Mucosa of rectum (tissue), 2 donors: ENCODE data around the gene OCSTAMP.

Source experiments
- H3K27ac ChIP-seq, 2 donors: one replicate each; pipeline ENCODE4 v1.7.0; 2013; ENCODE audit warnings: inconsistent platforms in 2 of 2, low read depth in 2 of 2, low read length in 2 of 2
- H3K27me3 ChIP-seq, 2 donors: one replicate each; pipeline ENCODE4 v1.7.0; 2013; ENCODE audit warnings: low read length in 2 of 2; ENCODE audit not compliant: control insufficient read depth in 2 of 2, insufficient read depth in 2 of 2
- H3K36me3 ChIP-seq, 2 donors: one replicate each; pipeline ENCODE4 v1.7.0; 2013; ENCODE audit warnings: low read length in 2 of 2; ENCODE audit not compliant: control insufficient read depth in 2 of 2, insufficient read depth in 2 of 2
- H3K4me1 ChIP-seq, 2 donors: one replicate each; pipeline ENCODE4 v1.7.0; 2013; ENCODE audit warnings: low read length in 2 of 2, mild to moderate bottlenecking in 1 of 2; ENCODE audit not compliant: control insufficient read depth in 2 of 2, insufficient read depth in 2 of 2
- H3K4me3 ChIP-seq, 2 donors: one replicate each; pipeline ENCODE4 v1.7.0; 2013; ENCODE audit warnings: low read length in 2 of 2
- H3K9ac ChIP-seq, 2 donors: one replicate each; pipeline ENCODE4 v1.7.0; 2013; ENCODE audit warnings: low read length in 2 of 2, low read depth in 1 of 2, mild to moderate bottlenecking in 1 of 2
- H3K9me3 ChIP-seq, 2 donors: one replicate each; pipeline ENCODE4 v1.7.0; 2013; ENCODE audit warnings: low read length in 2 of 2; ENCODE audit not compliant: control insufficient read depth in 2 of 2
- donor health status: healthy.
- donor health status: Normal muscosa, but diverticular disease.

Gene OCSTAMP

GRCh38 chr20:46550461-46550860, at the start of gene OCSTAMP:
Gene OCSTAMP, minus strand, starts transcription at chr20:46550654. Its CDS starts 94 bp downstream, at chr20:46550560.
- Histone ChIP-seq H3K9me3 (no peaks in the 10 kb centered on the region), H3K9ac (no peak within 1 kb of the TSS), H3K4me3 (no peak within 1 kb of the TSS), H3K36me3 (no peaks in the 10 kb centered on the region), H3K27me3 (peaks cover 0 to 3% of the 10 kb centered on the region in 2 donors), H3K4me1 (peaks cover 0 to 3% of the 10 kb centered on the region in 2 donors), H3K27ac (no peak within 1 kb of the TSS)

- Histone ChIP-seq H3K36me3 (no peaks in the 10 kb centered on the region), H3K9ac (no peak overlapping the region), H3K27me3 (peaks cover 0 to under 1% of the 10 kb centered on the region in 2 donors), H3K4me1 (no peaks in the 10 kb centered on the region), H3K27ac (no peak overlapping the region), H3K4me3 (no peak overlapping the region), H3K9me3 (no peaks in the 10 kb centered on the region)
Observed at GRCh38 chr20:46599227-46599987, 49.0 kb upstream of the OCSTAMP start.

DNA sequence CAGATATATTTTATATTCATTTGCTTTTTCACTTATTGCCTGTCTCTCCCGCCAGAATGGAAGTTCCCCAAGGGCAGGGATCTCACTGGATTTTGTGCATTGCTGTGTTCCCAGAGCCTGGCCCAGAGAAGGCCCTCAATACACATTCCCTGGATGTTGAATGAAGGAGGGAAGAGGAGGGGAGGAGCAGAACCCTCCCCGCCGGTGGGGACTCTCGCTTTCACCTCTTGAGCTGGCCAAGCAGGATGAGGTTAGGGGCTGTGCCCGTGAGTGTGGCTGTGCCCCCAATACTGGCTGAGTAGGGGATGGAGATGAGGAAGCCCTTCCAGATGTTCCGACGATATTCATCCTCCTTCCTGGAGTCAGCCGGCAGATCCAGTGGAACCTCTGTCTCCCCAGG, 45.5 kb upstream of the OCSTAMP start:
- Histone ChIP-seq H3K4me3 (no peak overlapping the region), H3K9me3 (no peaks in the 10 kb centered on the region), H3K36me3 (no peaks in the 10 kb centered on the region), H3K27ac (no peak overlapping the region), H3K27me3 (peaks cover 0 to 2% of the 10 kb centered on the region in 2 donors), H3K9ac (no peak overlapping the region), H3K4me1 (no peaks in the 10 kb centered on the region)

GRCh38 chr20:46594725-46595124, 44.3 kb upstream of the OCSTAMP start:
- Histone ChIP-seq H3K36me3 (no peaks in the 10 kb centered on the region), H3K27ac (no peak overlapping the region)

GRCh38 chr20:46592580-46593362, 42.3 kb upstream of the OCSTAMP start:
- Histone ChIP-seq H3K4me1 (no peaks in the 10 kb centered on the region), H3K36me3 (no peaks in the 10 kb centered on the region), H3K4me3 (no peak overlapping the region), H3K27me3 (peaks cover 0 to 2% of the 10 kb centered on the region in 2 donors), H3K9me3 (no peaks in the 10 kb centered on the region), H3K9ac (no peak overlapping the region), H3K27ac (no peak overlapping the region)

More at GRCh38 chr20:46594725-46595124, 44.3 kb upstream of the OCSTAMP start:
- Histone ChIP-seq H3K4me3 (no peak overlapping the region), H3K9me3 (no peaks in the 10 kb centered on the region), H3K4me1 (no peaks in the 10 kb centered on the region), H3K9ac (no peak overlapping the region), H3K27me3 (peaks cover 0 to 2% of the 10 kb centered on the region in 2 donors)

DNA sequence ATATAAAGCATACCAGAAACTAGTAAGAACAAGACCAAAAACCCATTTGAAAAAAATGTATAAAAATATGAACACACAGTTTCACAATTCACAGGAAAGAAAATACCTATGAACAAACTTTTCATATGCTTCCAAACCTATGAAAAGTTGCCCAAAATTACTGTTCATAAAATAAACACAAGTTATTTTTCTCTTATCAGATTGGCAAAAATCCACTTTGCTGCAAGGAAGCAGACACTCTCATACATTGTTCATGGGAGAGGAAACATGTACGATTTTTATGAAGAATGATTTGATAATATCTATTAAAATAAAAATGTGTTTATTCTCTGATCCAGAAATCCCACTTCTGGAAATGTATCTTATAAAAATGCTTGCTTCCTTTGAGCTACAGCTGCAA, 40.0 kb upstream of the OCSTAMP start:
- Histone ChIP-seq H3K4me3 (no peak overlapping the region), H3K27me3 (peaks cover 0 to 2% of the 10 kb centered on the region in 2 donors), H3K4me1 (no peaks in the 10 kb centered on the region)

DNA sequence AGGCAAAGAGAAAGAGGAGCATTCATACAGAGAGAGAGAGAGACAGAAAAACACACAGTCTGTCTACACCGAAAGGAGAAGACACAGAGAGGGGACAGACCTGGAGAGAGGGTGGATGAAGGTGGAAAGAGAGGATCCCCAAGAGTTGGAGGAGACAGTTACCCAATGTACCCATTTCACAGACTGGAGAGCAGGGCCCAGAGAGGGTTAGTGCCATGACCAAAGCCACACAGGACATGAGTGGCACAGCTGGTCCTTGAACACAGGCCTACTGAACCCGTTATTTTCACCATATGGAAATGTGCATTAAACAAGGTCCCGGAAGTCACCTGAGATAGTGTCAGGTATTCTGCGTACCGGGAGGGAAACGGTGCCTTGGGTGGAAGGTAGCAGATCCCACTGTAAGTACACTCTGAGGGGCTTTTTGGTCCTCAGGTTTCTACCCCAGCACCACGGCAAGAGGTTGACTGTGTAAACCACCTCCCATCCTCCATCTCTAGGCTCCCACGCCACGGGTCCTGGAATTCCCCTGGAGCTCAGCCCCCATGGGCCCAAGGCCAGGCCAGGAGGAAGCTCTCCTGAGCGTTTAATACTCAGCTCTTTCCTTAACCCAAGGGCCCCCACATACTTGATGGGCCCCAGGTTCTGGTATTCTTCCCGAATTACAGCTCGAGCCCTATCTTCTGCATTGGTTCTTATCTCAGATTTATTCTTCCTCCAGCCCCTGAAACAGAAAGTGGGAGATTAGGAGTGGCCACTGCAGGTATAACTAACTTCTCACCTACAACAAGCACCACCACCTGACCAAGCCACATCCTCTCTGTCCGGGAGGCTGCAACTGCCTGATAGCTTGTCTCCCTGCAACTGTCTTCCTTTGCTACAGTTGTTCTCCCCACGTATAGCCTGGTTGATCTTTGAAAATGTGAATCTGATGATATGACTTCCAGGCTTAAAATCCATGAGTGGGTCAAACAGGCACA, 38.4 kb upstream of the OCSTAMP start:
- no peak overlapping the region for H3K4me3 ChIP-seq
- no peaks in the 10 kb centered on the region for H3K36me3 ChIP-seq
- no peak overlapping the region for H3K27ac ChIP-seq
- no peaks in the 10 kb centered on the region for H3K27me3 ChIP-seq
- H3K9ac ChIP-seq = no peak overlapping the region
- H3K4me1 ChIP-seq = no peaks in the 10 kb centered on the region
- no peaks in the 10 kb centered on the region for H3K9me3 ChIP-seq

More for the DNA sequence above, 40.0 kb upstream of the OCSTAMP start:
- no peak overlapping the region for H3K27ac ChIP-seq
- H3K9me3 ChIP-seq = no peaks in the 10 kb centered on the region
- no peaks in the 10 kb centered on the region for H3K36me3 ChIP-seq
- H3K9ac ChIP-seq = no peak overlapping the region

DNA sequence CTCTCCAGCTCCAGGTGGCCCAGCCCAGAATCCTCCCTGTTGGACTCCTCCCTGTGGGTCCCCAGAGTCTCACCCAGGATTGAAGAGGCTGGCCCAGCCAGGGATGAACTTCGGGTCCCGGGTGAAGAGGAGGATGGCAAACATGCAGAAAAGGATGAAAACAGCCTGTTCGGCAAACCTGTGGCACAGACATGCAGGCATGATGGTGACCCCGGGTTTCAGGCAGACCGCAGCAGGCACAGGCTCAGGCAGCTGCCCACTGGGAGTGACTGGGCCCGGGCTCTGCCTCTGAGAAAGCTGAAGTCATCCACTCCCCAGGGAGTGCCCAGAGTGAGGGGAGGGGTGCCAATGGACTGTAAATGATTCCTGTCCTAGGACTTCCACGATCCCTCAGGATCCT, 37.5 kb upstream of the OCSTAMP start:
- no peaks in the 10 kb centered on the region for H3K36me3 ChIP-seq

GRCh38 chr20:46586724-46587123, 36.3 kb upstream of the OCSTAMP start:
- Histone ChIP-seq H3K27me3 (peaks cover 0 to 2% of the 10 kb centered on the region in 2 donors), H3K9me3 (no peaks in the 10 kb centered on the region), H3K9ac (no peak overlapping the region), H3K4me3 (no peak overlapping the region), H3K4me1 (no peaks in the 10 kb centered on the region), H3K27ac (no peak overlapping the region), H3K36me3 (no peaks in the 10 kb centered on the region)

More for the DNA sequence above, 37.5 kb upstream of the OCSTAMP start:
- Histone ChIP-seq H3K27me3 (peaks cover 0 to 2% of the 10 kb centered on the region in 2 donors), H3K27ac (no peak overlapping the region), H3K9me3 (no peaks in the 10 kb centered on the region), H3K4me3 (no peak overlapping the region), H3K9ac (no peak overlapping the region), H3K4me1 (no peaks in the 10 kb centered on the region)
